Left kidney (tissue), 2 donors: ENCODE results near the gene NCOA5. TPM values are rescaled to one million over a fixed set of nuclear protein-coding genes. Genes with fewer than 3 reads are reported as not detected.

Source experiments
- DNase-seq: peaks from one replicate; pipeline ENCODE4 v3.0.0-alpha.2; 2013
- polyA plus RNA-seq: library from polyadenylated mRNA; unstranded; fragments of 120-200 nt; gene quantifications from one replicate; pipeline ENCODE4 v1.2.1, GENCODE V29; 2013; ENCODE audit not compliant: insufficient read length

Gene NCOA5
- polyA plus RNA-seq, 1 donor: 62.3 TPM

GRCh38 chr20:46014517-46015396 lies 75.0 kb downstream of the NCOA5 start:
- no peak for DNase-seq

DNA sequence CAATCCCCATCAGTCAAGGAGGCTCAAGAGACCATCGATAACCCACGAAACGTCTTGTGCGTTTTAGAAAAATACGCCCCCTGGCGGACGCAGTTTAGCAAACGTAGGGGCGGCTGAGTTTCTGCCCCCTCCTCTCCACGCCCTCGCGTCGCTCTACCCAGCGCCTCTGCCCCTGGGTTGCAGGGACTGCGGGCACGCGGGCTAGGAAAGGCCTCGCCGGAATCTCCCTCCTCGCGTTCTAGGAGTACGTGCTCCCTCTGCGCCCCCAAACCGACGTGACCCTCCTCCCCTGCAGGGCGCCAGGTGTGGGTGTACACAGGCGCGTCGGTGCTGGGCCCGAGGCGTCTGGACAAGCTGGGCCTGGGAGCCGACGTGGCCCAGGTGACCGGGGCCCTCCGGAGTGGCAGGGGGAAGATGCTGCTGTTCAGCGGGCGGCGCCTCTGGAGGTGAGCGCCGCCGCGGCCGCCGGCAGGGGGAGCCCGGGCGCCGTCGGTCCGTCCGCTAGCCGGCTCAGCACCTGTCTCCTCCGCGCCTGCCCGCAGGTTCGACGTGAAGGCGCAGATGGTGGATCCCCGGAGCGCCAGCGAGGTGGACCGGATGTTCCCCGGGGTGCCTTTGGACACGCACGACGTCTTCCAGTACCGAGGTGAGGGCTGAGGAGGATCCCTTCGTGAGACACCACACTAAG lies 75.8 kb downstream of the NCOA5 start:
- no peak for DNase-seq

DNA sequence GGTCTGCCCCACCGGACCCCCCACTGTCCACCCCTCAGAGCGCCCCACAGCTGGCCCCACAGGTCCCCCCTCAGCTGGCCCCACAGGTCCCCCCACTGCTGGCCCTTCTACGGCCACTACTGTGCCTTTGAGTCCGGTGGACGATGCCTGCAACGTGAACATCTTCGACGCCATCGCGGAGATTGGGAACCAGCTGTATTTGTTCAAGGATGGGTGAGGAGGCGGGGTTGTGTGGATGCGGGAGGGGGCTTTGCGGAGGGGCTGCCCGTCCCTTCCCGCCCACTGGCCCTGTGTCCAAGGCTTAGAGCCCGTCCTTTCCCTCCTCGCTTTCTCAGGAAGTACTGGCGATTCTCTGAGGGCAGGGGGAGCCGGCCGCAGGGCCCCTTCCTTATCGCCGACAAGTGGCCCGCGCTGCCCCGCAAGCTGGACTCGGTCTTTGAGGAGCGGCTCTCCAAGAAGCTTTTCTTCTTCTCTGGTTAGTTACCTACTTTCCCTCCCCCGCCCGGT lies 76.4 kb downstream of the NCOA5 start:
- DNase-seq: no peak

DNA sequence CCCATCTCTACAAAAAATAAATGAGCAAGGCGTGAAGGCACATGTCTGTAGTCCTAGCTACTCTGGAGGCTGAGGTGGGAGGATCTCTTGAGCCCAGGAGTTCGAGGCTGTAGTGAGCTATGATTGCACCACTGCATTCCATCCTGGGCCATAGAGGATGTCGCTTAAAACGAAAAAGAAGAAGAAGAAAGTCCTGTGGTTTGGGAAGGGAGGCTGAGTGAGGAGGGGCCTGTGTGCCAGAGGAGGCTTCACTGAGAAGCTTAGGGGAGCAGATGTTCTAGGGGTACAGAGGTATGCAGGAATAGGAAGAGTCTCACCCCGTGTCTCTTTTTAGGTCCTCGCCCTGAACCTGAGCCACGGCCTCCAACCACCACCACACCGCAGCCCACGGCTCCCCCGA lies 76.8 kb downstream of the NCOA5 start:
- DNase-seq: no peak

GRCh38 chr20:46011631-46012482 lies 77.9 kb downstream of the NCOA5 start:
- DNase-seq: no peak

Other genes starting within 250 kb of the NCOA5 start
- gene ACOT8, start 232.6 kb downstream of the NCOA5 start, polyA plus RNA-seq: 23.3 TPM
- 5.9 TPM for gene ZSWIM3, start 232.3 kb downstream of the NCOA5 start, polyA plus RNA-seq
- gene ZSWIM1, start 208.7 kb downstream of the NCOA5 start, polyA plus RNA-seq: 18.6 TPM
- gene SPATA25, start 202.3 kb downstream of the NCOA5 start, polyA plus RNA-seq: 6.0 TPM
- 7.3 TPM for gene NEURL2, start 198.8 kb downstream of the NCOA5 start, polyA plus RNA-seq
- gene CTSA, start 198.6 kb downstream of the NCOA5 start, polyA plus RNA-seq: 143 TPM
- gene PLTP, start 177.8 kb downstream of the NCOA5 start, polyA plus RNA-seq: 118 TPM
- 44.9 TPM for gene PCIF1, start 155.3 kb downstream of the NCOA5 start, polyA plus RNA-seq
- gene ZNF335, start 117.8 kb downstream of the NCOA5 start, polyA plus RNA-seq: 14.4 TPM
- 0.35 TPM for gene MMP9, start 81.1 kb downstream of the NCOA5 start, polyA plus RNA-seq
- 1.8 TPM for gene SLC12A5, start 60.7 kb downstream of the NCOA5 start, polyA plus RNA-seq
- 5.0 TPM for gene CD40, start 28.4 kb upstream of the NCOA5 start, polyA plus RNA-seq
- gene CDH22, start 218.5 kb upstream of the NCOA5 start, polyA plus RNA-seq: not detected